Neural cell (in vitro differentiated cells): ENCODE results near the gene NR2F1-AS1. TPM values are rescaled to one million over a fixed set of nuclear protein-coding genes. Genes with fewer than 3 reads are reported as not detected.

Source experiments
- H2AFZ ChIP-seq: fragments of 200-600, 300-800 bp; sonication (generic), shearing (Covaris generic); 2 replicates; pipeline ENCODE4 v1.6.0; 2014; ENCODE audit warnings: low read depth, mild to moderate bottlenecking, antibody characterized with exemption, low read length, moderate library complexity
- H3F3A ChIP-seq: fragments of 200-600 bp; shearing (Covaris generic); 2 replicates; pipeline ENCODE4 v1.6.1; 2016; ENCODE audit warnings: mild to moderate bottlenecking, moderate library complexity, mixed read lengths, antibody characterized with exemption, low read length; ENCODE audit not compliant: insufficient read depth, poor library complexity, severe bottlenecking
- H3K27ac ChIP-seq: fragments of 200-600, 300-800 bp; sonication (generic), shearing (Covaris generic); 2 replicates; pipeline ENCODE4 v1.5.1; 2014; ENCODE audit warnings: mild to moderate bottlenecking, low read length, moderate library complexity
- H3K27me3 ChIP-seq: fragments of 300-800, 200-600 bp; sonication (generic), shearing (Covaris generic); 2 replicates; pipeline ENCODE4 v1.6.0; 2014; ENCODE audit warnings: mild to moderate bottlenecking, low read depth, low read length, moderate library complexity; ENCODE audit not compliant: insufficient read depth
- H3K36me3 ChIP-seq: fragments of 300-800, 200-600 bp; sonication (generic), shearing (Covaris generic); 2 replicates; pipeline ENCODE4 v1.5.1; 2014; ENCODE audit warnings: mild to moderate bottlenecking, antibody characterized with exemption, low read length, moderate library complexity; ENCODE audit not compliant: insufficient read depth
- H3K4me2 ChIP-seq: fragments of 300-800, 200-600 bp; sonication (generic), shearing (Covaris generic); 2 replicates; pipeline ENCODE4 v1.6.0; 2014; ENCODE audit warnings: mild to moderate bottlenecking, low read length
- H3K4me3 ChIP-seq: fragments of 300-800, 200-600 bp; sonication (generic), shearing (Covaris generic); 2 replicates; pipeline ENCODE4 v1.5.1; 2014; ENCODE audit warnings: mild to moderate bottlenecking, low read length, moderate library complexity
- H3K79me2 ChIP-seq: fragments of 200-600 bp; shearing (Covaris generic); replicated peaks from 2 replicates; pipeline ENCODE4 v1.6.0; 2014; ENCODE audit warnings: mild to moderate bottlenecking, low read length, moderate library complexity; ENCODE audit not compliant: insufficient read depth
- H3K9ac ChIP-seq: fragments of 300-800, 200-600 bp; sonication (generic), shearing (Covaris generic); 2 replicates; pipeline ENCODE4 v1.6.1; 2016; ENCODE audit warnings: mild to moderate bottlenecking, low read length, mixed read lengths
- H3K9me2 ChIP-seq: fragments of 200-600 bp; shearing (Covaris generic); 2 replicates; pipeline ENCODE4 v1.6.1; 2016; ENCODE audit warnings: mild to moderate bottlenecking, low read length, mixed read lengths; ENCODE audit not compliant: insufficient read depth
- H3K9me3 ChIP-seq: fragments of 200-600, 300-800 bp; sonication (generic), shearing (Covaris generic); 2 replicates; pipeline ENCODE4 v1.6.1; 2016; ENCODE audit warnings: mild to moderate bottlenecking, mixed run types, low read length, moderate library complexity, mixed read lengths
- H4K20me1 ChIP-seq: fragments of 200-600 bp; shearing (Covaris generic); 2 replicates; pipeline ENCODE4 v1.6.1; 2016; ENCODE audit warnings: mild to moderate bottlenecking, mixed run types; ENCODE audit not compliant: insufficient read depth
- CTCF ChIP-seq: fragments of 450-650 bp; IDR thresholded peaks from 2 replicates; pipeline ENCODE4 v1.5.1; 2014; ENCODE audit warnings: antibody characterized with exemption, mild to moderate bottlenecking, moderate library complexity; ENCODE audit not compliant: poor library complexity, severe bottlenecking
- EP300 ChIP-seq: fragments of 450-650 bp; conservative IDR thresholded peaks from 2 replicates; pipeline ENCODE4 v1.6.1; 2014; ENCODE audit warnings: antibody characterized with exemption, mild to moderate bottlenecking, moderate library complexity; ENCODE audit not compliant: poor library complexity, severe bottlenecking
- EZH2 ChIP-seq: fragments of 200-600, 300-800 bp; shearing (Covaris generic), sonication (generic); IDR thresholded peaks from 2 replicates; pipeline ENCODE4 v1.6.1; 2014; ENCODE audit warnings: antibody characterized with exemption, low read length, borderline replicate concordance, mild to moderate bottlenecking; ENCODE audit not compliant: insufficient read depth, poor library complexity, severe bottlenecking
- MXI1 ChIP-seq: fragments of 450-650 bp; conservative IDR thresholded peaks from 2 replicates; pipeline ENCODE4 v1.6.1; 2014; ENCODE audit warnings: antibody characterized with exemption, mild to moderate bottlenecking; ENCODE audit not compliant: poor library complexity, severe bottlenecking
- POLR2AphosphoS5 ChIP-seq: IDR thresholded peaks from 2 replicates; pipeline ENCODE4 v1.6.1; 2012
- RAD21 ChIP-seq: fragments of 450-650 bp; conservative IDR thresholded peaks from 2 replicates; pipeline ENCODE4 v1.6.1; 2014; ENCODE audit warnings: antibody characterized with exemption, mild to moderate bottlenecking, moderate library complexity
- REST ChIP-seq: IDR thresholded peaks from 2 replicates; pipeline ENCODE4 v1.6.1; 2012; ENCODE audit warnings: borderline replicate concordance
- SMC3 ChIP-seq: fragments of 450-650 bp; conservative IDR thresholded peaks from 2 replicates; pipeline ENCODE4 v1.6.1; 2014; ENCODE audit warnings: antibody characterized with exemption, mild to moderate bottlenecking, moderate library complexity; ENCODE audit not compliant: poor library complexity
- TAF1 ChIP-seq: IDR thresholded peaks from 2 replicates; pipeline ENCODE4 v1.6.1; 2012; ENCODE audit warnings: low read depth
- polyA plus RNA-seq: library from polyadenylated mRNA; depleted of rRNA; stranded (reverse); fragments of >200 nt; gene quantifications from 2 replicates; pipeline ENCODE4 v1.2.3, GENCODE V29; 2014

The NR2F1-AS1 gene
- polyA plus RNA-seq, 1 donor from 2014 or later = 0.24 TPM

DNA sequence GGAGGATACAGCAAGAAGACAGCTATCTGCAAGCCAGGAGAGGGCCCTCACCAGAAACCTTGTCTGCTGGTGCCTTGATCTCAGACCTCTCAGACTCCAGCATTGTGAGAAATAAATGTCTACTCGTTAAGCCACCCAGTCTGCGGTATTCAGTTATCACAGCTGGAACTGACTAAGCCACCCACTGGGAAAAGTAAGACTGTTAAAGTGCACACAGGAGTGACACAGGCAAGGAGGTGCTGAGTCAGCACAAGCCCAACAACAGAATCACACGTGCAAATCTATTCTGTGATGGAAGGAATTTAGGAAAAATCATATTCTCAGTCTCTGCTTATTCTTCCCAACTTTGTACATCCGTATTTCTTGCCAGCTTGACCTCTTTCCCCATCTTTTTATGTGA, 200.0 kb downstream of the NR2F1-AS1 start:
- H3K36me3 ChIP-seq = no peaks in the 10 kb centered on the region
- H3K27ac ChIP-seq = no peak overlapping the region
- no peak overlapping the region for H3K4me2 ChIP-seq
- no peaks in the 10 kb centered on the region for H3K9me3 ChIP-seq
- H3K79me2 ChIP-seq = no peaks in the 10 kb centered on the region
- H2AFZ ChIP-seq = no peak overlapping the region
- TF ChIP-seq RAD21 (no peak), REST (no peak), POLR2AphosphoS5 (no peak), MXI1 (no peak), CTCF (no peak), EZH2 (no peak)
- H3F3A ChIP-seq = no peaks in the 10 kb centered on the region
- no peak overlapping the region for H3K9ac ChIP-seq
- no peaks in the 10 kb centered on the region for H3K9me2 ChIP-seq
- no peak overlapping the region for H3K4me3 ChIP-seq
- H4K20me1 ChIP-seq = no peaks in the 10 kb centered on the region
- no peaks in the 10 kb centered on the region for H3K27me3 ChIP-seq

GRCh38 chr5:93378073-93378472, 202.9 kb downstream of the NR2F1-AS1 start:
- no peaks in the 10 kb centered on the region for H3K9me3 ChIP-seq
- no peaks in the 10 kb centered on the region for H3K9me2 ChIP-seq
- no peak overlapping the region for H3K4me3 ChIP-seq
- no peaks in the 10 kb centered on the region for H3K36me3 ChIP-seq
- H3F3A ChIP-seq = no peaks in the 10 kb centered on the region
- no peak overlapping the region for H3K9ac ChIP-seq
- no peaks in the 10 kb centered on the region for H3K27me3 ChIP-seq
- TF ChIP-seq SMC3 (no peak), REST (no peak), RAD21 (no peak), EP300 (no peak), CTCF (no peak), MXI1 (no peak), EZH2 (no peak), TAF1 (no peak), POLR2AphosphoS5 (no peak)
- H3K27ac ChIP-seq = no peak overlapping the region
- no peaks in the 10 kb centered on the region for H3K79me2 ChIP-seq
- no peaks in the 10 kb centered on the region for H4K20me1 ChIP-seq
- no peak overlapping the region for H3K4me2 ChIP-seq
- no peak overlapping the region for H2AFZ ChIP-seq
